Measurements from ENCODE around the gene C1QTNF5. TPM values are rescaled to one million over a fixed set of nuclear protein-coding genes. Genes with fewer than 3 reads are reported as not detected.

Gene C1QTNF5
- total and polyA plus RNA-seq, 9 donors, result 4.4 to 25.7 (median 10.8) TPM

DNA sequence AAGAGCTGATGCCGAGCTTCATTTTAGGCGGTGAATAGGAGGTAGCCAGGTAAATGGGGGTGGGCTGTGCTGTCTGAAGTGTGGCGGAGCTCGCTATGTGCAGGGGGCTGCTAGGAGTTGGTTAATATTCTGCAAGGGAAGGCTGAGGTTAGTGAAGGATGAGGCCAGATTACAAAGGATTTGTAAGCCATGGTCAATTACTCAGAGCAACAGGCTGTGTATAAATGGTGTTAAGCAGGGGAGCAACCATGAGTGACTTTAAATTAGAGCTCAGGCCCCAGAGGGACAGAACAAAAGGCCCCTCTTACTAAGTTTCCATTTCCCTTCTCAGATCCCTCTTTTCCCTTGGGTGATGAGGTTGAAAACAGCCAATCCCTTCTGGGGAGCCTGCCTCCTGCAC lies 16.5 kb downstream of the C1QTNF5 start:
- no peak for DNase-seq
- WGBS, 3 donors, result 48 to 61% (median 52%) methylated on average over 4 of the region's 4 CpGs
- H3K4me3 ChIP-seq, result no peak overlapping the region
- H3K36me3 ChIP-seq, result no peaks in the 10 kb centered on the region
- no peak for TF ChIP-seq CTCF (IDR thresholded peaks at IDR 0.05)
- TF ChIP-seq POLR2A (IDR thresholded peaks at IDR 0.05), result no peak
- no peak for TF ChIP-seq EP300 (IDR thresholded peaks at IDR 0.05)
- no peaks in the 10 kb centered on the region for H3K9me3 ChIP-seq
- H3K27ac ChIP-seq, result no peak overlapping the region
- H3K27me3 ChIP-seq, result no peaks in the 10 kb centered on the region
- peaks cover 7% of the 10 kb centered on the region for H3K4me1 ChIP-seq (ENCODE audit: insufficient read depth)
- intact Hi-C loops (cut with DNase I), result no loop called here

- no peaks in the 10 kb centered on the region for H3K9me3 ChIP-seq
- no peak overlapping the region for H3K4me3 ChIP-seq
- H3K27ac ChIP-seq, result no peak overlapping the region
- TF ChIP-seq CTCF (IDR thresholded peaks at IDR 0.05), result peak; percentile 59 to 73 (median 64)
- TF ChIP-seq POLR2A (IDR thresholded peaks at IDR 0.05), result no peak
- TF ChIP-seq EP300 (IDR thresholded peaks at IDR 0.05), result no peak
- peak; percentile 50 to 81 (median 75) for DNase-seq
- peaks cover 7% of the 10 kb centered on the region for H3K4me1 ChIP-seq (ENCODE audit: insufficient read depth)
- WGBS, 3 donors, result 9 to 15% (median 10%) methylated on average over 8 of the region's 8 CpGs
- intact Hi-C loops (cut with DNase I), result no loop called here
- H3K27me3 ChIP-seq, result no peaks in the 10 kb centered on the region
- no peaks in the 10 kb centered on the region for H3K36me3 ChIP-seq
These were observed 17.1 kb downstream of the C1QTNF5 start for GRCh38 chr11:119323532-119324033.

GRCh38 chr11:119322921-119323531 lies 17.7 kb downstream of the C1QTNF5 start:
- Histone ChIP-seq H3K4me3 (no peak overlapping the region), H3K27ac (no peak overlapping the region), H3K27me3 (no peaks in the 10 kb centered on the region), H3K4me1 (ENCODE audit: insufficient read depth) (peaks cover 9% of the 10 kb centered on the region), H3K9me3 (no peaks in the 10 kb centered on the region), H3K36me3 (no peaks in the 10 kb centered on the region)
- no peak for DNase-seq
- intact Hi-C loops (cut with DNase I), result no loop called here
- 75 to 84% (median 81%) methylated on average over 20 of the region's 20 CpGs for WGBS, 3 donors
- no peak for TF ChIP-seq CTCF (IDR thresholded peaks at IDR 0.05)
- no peak for TF ChIP-seq POLR2A (IDR thresholded peaks at IDR 0.05)
- TF ChIP-seq EP300 (IDR thresholded peaks at IDR 0.05), result no peak

GRCh38 chr11:119322360-119322739 lies 18.3 kb downstream of the C1QTNF5 start:
- H3K4me3 ChIP-seq, result no peak overlapping the region
- no peak for DNase-seq
- 30 to 47% (median 36%) methylated on average over 6 of the region's 6 CpGs for whole genome bisulfite sequencing, 3 donors
- no peaks in the 10 kb centered on the region for H3K36me3 ChIP-seq
- H3K27ac ChIP-seq, result no peak overlapping the region
- H3K27me3 ChIP-seq, result no peaks in the 10 kb centered on the region
- H3K9me3 ChIP-seq, result no peaks in the 10 kb centered on the region
- no peak for TF ChIP-seq EP300 (IDR thresholded peaks at IDR 0.05)
- peak in 1 of 3 donors; percentile 22 for TF ChIP-seq CTCF (IDR thresholded peaks at IDR 0.05)
- no peak for TF ChIP-seq POLR2A (IDR thresholded peaks at IDR 0.05)
- H3K4me1 ChIP-seq (ENCODE audit: insufficient read depth), result peaks cover 11% of the 10 kb centered on the region
- intact Hi-C loops (cut with DNase I), result no loop called here
